NCI-H2081 treated with DMSO at 0.1 percent for 48 hours (cell line): Measurements from ENCODE around the gene FRMPD1.

Experiments used
- DNase-seq: peaks from one replicate; lab custom pipeline; 2025; lab: John Stamatoyannopoulos, UW

Gene FRMPD1

DNA sequence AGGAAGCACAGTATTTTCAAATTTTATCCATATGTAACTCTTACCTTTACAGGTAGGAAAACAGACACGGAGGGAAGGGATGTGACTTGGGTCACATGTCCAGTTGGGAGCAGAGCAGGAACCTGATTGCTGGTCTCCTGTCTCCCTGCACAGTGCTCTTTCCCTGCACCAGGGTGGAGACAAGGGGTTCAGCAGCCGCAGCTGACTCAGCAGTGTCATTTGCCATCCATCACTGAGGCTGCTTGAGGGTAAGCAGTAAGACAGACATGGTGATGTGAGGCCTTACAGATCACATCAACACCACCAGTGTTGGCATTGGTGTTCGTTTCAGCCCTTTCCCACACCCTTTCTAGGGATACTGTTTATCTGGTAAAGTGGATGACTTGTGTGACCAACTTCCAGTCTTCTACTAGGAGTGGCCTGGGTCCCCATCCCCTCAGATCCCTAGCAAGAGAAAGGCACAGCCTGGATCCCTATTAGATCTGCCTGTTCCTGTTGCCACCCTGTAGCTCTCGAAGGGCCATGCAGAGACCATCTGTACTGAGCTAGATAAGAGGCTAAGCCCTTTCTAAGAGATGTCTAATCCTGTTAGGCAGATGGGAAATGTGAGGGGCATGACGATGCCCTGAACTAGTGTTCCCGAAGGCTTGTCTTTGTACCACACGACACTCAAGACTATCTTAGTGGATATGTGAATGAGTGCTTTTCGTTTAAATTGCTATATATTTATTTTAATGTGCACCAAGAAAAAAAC, 29.1 kb downstream of the FRMPD1 start:
- DNase-seq = no peak

GRCh38 chr9:37682951-37683350, 32.2 kb downstream of the FRMPD1 start:
- no peak for DNase-seq

DNA sequence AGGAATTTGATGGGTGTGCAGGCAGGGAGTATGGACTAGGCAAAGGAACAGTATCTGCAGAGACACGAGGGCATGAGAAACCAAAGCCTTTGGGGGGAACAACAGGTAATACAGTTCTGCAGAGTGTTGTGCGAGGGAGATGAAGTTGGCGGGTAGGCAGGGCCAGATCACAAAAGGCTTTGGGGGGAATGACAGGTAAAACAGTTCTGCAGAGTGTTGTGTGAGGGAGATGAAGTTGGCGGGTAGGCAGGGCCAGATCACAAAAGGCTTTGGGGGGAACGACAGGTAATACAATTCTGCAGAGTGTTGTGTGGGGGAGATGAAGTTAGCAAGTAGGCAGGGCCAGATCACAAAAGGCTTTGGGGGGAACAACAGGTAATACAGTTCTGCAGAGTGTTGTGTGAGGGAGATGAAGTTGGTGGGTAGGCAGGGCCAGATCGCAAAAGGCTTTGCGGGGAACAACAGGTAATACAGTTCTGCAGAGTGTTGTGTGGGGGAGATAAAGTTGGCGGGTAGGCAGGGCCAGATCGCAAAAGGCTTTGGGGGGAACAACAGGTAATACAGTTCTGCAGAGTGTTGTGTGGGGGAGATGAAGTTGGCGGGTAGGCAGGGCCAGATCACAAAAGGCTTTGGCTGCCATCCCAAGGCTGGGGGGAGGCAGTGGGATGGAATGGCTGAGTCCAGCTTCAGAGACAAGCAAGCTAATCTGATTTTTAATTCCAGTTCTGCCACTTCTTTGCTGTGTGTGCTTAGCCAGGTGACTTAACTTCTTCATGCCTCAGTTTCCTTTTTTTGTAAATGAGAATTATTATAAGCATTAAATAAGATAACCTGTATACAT, 33.0 kb downstream of the FRMPD1 start:
- DNase-seq = no peak

GRCh38 chr9:37692622-37693221, 42.0 kb downstream of the FRMPD1 start:
- DNase-seq = no peak

DNA sequence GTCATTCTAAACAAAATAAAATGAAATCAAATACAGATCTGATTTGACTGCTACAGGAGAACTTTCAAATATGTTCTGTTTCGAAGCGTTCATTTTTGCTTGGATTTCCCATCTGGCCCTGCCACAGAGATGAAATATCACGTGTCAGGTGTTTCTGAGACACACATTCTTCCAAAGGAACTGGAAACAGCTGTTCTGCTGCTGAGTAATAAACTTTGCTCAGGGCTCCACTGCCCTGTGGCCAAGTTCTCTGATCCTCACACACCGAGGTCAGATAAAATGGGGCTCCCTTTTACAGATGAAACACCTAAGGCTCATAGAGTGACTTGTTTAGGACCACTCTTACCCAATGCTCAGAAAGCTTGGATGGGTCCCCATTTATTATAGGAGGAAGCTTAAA, 42.5 kb downstream of the FRMPD1 start:
- no peak for DNase-seq

DNA sequence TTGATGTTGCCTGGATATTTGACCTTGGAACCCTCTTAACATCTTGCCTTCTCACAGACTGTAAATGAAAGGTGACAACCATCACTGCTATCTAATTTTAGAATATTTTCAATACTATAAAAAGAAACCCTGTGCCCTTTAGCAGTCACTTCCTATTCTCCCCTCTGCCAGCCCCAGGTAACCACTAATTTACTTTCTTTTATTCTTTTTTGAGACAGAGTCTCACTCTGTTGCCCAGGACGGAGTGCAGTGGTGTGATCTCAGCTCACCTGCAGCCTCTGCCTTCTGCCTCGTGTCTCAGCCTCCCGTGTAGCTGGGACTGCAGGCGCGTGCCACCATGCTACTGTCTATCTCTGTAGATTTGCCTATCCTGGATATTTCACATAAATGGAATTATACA, 43.6 kb downstream of the FRMPD1 start:
- DNase-seq = no peak

DNA sequence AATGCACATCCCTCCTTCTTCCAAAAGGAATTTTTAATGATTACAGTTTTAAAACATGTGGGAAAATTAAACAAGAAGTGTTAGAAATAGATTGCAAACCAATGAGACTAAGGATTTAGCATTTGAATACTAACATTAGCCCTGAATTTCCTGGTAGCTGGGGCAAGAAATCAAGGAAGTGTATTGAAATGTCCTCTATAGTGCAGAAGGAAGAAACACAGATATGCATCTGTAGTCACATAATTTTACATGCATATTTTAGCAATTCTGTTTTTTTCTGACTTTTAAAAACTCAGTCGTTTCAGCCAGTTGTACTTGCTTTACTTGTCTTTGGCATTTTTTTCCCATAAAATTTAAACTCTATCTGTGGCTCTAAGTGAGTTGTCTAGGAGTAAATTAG, 45.8 kb downstream of the FRMPD1 start:
- no peak for DNase-seq

DNA sequence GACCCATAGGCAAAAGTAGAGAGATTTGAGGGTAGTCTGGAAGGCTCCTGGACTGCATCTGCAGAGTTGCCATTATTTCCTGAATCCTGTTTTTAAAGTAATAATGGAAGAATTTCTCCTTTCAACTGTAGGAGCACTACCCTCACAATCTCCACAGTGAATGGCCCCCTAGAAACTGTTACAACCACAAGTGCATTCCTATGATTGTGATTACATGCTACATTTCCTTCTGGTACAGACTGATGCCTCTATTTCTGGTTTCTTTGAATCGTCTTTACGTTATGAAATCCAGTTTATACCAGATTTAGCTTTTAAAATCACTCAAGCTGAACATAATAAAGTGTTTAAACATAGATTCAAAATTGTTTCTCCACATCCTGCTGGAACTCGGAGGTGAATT, 49.4 kb downstream of the FRMPD1 start:
- no peak for DNase-seq

- DNase-seq = no peak
These were observed 50.1 kb downstream of the FRMPD1 start for GRCh38 chr9:37700900-37701299.

DNA sequence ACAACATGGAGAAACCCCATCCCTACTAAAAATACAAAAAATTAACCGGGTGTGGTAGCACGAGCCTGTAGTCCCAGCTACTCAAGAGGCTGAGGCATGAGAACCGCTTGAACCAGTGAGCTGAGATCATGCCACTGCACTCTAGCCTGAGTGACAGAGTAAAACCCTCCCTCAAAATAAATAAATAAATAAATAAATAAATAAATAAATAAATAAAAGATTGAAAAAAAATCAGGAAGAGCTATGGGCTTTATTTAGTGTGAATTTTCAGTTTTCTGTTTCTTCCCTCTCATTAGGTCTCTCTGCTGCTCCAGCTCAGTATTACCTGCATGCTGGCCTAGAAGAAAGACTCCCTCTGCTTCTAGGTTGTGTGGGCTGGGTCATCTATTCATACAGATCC, 55.0 kb downstream of the FRMPD1 start:
- no peak for DNase-seq

DNA sequence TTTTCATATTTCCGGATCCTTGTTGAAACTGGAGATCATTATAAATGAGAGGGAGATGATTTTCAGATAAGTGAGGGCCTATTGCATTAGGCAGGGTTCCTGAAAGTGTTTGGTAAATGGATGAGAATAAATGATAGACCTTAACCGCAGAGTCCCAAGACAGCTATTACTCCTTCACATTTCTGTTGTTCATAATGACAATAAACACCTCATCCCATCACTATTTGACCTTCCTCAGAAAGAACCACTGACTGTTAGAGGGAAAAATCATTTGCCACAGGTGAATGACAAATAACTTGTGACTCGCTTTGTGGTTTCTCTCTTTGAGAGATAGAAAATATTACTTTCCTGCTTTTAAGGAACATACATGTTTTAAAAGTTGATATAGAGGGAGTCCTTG, 55.5 kb downstream of the FRMPD1 start:
- DNase-seq = no peak

DNA sequence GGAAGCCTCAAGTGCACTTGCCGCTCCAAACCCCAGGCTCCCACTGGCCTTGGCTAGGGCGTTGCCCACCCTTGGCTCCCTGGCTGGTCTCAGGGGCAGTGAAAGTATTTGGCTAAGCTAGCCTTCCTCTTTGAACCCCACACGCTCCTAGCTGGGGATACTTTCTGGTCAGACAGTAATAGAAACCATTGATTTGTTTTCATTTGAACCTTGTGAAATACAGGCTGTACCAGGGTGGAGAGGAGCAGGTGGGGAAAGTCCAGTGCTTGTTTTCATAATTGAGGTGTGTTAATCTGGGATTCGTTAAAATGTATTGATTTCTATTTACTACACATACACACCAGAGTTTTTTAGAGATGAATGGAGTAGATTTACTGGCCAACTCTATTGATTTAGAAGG, 57.0 kb downstream of the FRMPD1 start:
- DNase-seq = no peak

GRCh38 chr9:37710046-37710445, 59.3 kb downstream of the FRMPD1 start:
- DNase-seq = no peak

- DNase-seq = no peak
These were observed 64.5 kb downstream of the FRMPD1 start for GRCh38 chr9:37715260-37715659.

DNA sequence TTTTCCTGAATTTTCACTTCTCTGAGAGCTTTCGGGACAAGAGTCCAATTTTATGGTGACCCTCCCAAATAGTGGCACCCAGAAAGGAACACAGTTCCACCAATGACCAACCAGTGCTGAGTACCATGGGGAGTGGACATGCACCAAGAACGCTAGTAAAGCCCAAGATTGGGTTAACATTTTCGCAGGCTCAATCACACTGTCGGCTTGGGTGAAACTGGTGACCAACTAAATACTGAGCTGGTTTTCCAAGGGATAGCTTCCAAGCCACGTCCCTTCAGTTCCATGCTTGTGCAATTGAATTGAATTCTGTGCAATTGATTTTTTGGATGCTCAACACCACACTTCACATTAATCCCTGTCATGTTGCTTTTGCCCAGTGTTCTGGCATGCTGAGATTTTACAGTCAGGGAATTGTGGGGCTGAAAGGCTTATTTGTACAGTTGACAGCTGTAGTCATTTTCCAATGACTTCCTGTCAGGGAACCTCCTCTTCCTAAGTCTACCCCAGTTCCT, 65.3 kb downstream of the FRMPD1 start:
- no peak for DNase-seq

GRCh38 chr9:37719526-37719925, 68.8 kb downstream of the FRMPD1 start:
- no peak for DNase-seq

GRCh38 chr9:37727013-37727412, 76.3 kb downstream of the FRMPD1 start:
- no peak for DNase-seq

DNA sequence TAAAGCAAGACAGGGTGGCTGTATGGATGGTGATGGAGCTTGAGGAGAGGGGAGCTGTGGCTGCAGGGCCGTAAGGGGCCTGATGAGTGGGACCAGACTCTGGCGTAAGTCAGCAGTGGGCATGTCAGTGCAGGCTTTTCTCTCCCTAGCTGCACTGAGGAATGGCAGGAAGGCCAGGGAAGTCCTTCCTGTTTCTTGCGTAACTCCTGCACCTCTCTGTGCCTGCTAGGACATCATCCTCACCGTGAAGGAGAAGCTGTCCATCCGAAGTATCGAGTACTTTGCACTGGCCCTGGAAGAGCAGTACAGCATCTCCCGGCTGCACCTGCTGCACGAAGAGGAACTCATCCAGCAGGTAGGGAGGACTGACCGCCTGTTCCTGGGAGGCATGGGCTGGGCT, 78.7 kb downstream of the FRMPD1 start:
- DNase-seq = no peak

GRCh38 chr9:37730256-37730655, 79.5 kb downstream of the FRMPD1 start:
- no peak for DNase-seq

DNA sequence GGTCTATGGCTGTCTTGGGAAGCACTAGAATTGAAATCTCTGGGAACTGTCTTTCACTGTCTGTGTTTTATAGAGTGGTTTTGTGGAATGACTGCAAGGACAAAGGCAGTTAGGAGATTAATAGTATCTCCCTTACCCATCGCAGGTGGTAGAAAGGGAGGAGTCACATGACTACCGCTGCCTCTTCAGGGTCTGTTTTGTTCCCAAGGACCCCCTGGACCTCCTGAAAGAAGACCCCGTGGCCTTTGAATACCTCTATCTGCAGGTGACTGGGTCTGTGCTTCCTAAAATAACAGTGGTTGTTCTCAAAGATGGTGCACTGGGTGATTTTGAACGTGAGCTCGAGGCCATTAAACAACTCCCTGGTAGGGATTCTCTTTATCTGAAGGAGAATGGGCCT, 80.1 kb downstream of the FRMPD1 start:
- no peak for DNase-seq

DNA sequence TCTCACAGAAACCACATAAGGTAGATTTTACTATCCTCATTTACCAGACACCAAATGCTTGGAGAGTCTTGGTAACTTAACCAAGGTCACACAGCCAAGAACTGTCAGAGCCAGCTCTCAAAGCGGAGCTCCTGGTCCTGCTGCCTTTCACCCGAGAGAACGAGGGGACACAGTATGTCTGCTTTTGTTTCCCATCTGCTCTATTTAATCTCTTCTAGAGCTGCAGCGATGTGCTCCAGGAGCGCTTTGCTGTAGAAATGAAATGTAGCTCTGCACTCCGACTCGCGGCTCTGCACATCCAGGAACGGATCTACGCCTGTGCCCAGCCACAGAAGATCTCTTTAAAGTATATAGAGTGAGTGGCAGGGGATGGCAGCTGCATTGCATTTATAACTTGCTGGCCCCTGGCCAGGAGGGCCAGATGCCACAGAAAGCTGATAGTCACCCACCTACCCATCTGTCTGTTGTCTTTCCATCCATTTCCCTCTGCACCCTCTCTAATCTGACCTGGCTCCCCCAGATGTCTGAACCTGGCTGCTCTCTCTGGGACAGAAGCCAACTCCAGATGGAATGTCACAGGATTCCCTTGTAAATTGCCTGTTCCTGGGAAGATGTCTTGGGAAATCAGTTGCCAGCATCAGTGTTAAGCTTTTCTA, 81.5 kb downstream of the FRMPD1 start:
- DNase-seq = no peak

DNA sequence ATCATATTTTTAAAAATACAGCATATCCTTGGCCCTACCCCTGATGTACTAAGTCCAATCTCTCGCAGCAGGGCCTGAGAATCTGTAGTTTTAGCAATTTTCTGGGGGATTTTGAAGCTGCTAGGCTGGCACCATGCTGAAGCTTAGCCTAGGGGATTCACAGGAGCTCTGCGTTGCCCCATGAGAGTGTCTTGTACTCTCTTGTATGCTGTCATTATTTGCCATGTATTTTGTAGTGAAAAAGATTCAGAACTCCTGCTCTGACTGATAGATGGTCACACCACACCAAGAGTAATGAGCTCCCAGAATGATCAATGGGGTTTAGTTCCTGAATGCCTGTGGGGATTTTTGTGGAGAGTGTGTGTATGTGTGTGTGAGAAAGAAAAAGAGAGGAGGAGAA, 82.2 kb downstream of the FRMPD1 start:
- DNase-seq = no peak
